Left forelimb (tissue), 1 donor: Measurements from ENCODE around the gene ZNF888.
"Not testable (repeated sequence)": the region's sequence is repeated elsewhere in the genome, so short reads cannot be mapped to it uniquely, and the experiment has no call there.

Experiments
- DNase-seq: peaks from one replicate; pipeline ENCODE4 v3.0.0-alpha.2; 2018; ENCODE audit warnings: low spot score

ZNF888 gene

GRCh38 chr19:52922841-52923777 lies at the start of gene ZNF888:
Gene ZNF888 (minus strand): TSS chr19:52923428. CDS start chr19:52917873, 5,555 bp downstream.
- DNase-seq: peak; percentile 93

- no peak for DNase-seq
These were observed 44.5 kb upstream of the ZNF888 start for GRCh38 chr19:52967772-52968171.

GRCh38 chr19:52963247-52963618 lies 40.0 kb upstream of the ZNF888 start:
- no peak for DNase-seq

- peak; percentile 99 for DNase-seq
These were observed 39.4 kb upstream of the ZNF888 start, which contains the start of gene ZNF816 for GRCh38 chr19:52962394-52963246. Gene ZNF816 (minus strand): TSS chr19:52962881. CDS start chr19:52956089, 6,792 bp downstream.

- no peak for DNase-seq
These were observed 38.8 kb upstream of the ZNF888 start for GRCh38 chr19:52961981-52962380.

- DNase-seq: no peak
These were observed 36.5 kb upstream of the ZNF888 start for GRCh38 chr19:52959613-52960295.

- DNase-seq: no peak
These were observed 34.4 kb upstream of the ZNF888 start for GRCh38 chr19:52957591-52957990.

- no peak for DNase-seq
These were observed 33.7 kb upstream of the ZNF888 start for GRCh38 chr19:52956917-52957316.

GRCh38 chr19:52949422-52949821 lies 26.2 kb upstream of the ZNF888 start:
- DNase-seq: no peak

GRCh38 chr19:52948025-52948770 lies 25.0 kb upstream of the ZNF888 start:
- no peak for DNase-seq

GRCh38 chr19:52946322-52947310 lies 23.4 kb upstream of the ZNF888 start:
- no peak for DNase-seq

GRCh38 chr19:52945652-52946321 lies 22.6 kb upstream of the ZNF888 start:
- DNase-seq: no peak

- DNase-seq: not testable (repeated sequence)
These were observed 21.7 kb upstream of the ZNF888 start for GRCh38 chr19:52944703-52945493.

- DNase-seq: no peak
These were observed 20.8 kb upstream of the ZNF888 start for GRCh38 chr19:52943884-52944643.

GRCh38 chr19:52943134-52943883 lies 20.1 kb upstream of the ZNF888 start:
- DNase-seq: no peak

GRCh38 chr19:52942386-52943133 lies 19.3 kb upstream of the ZNF888 start:
- DNase-seq: peak; percentile 97
